ENCODE measurements around the gene CSNK1D. TPM values are rescaled to one million over a fixed set of nuclear protein-coding genes. Genes with fewer than 3 reads are reported as not detected.

The CSNK1D gene
- total and polyA plus RNA-seq, 9 donors = 46.0 to 160 (median 121) TPM

- no peak overlapping the region for H3K4me3 ChIP-seq
- no peaks in the 10 kb centered on the region for H3K9me3 ChIP-seq
- 80 to 88% (median 82%) methylated on average over 11 of the region's 11 CpGs for WGBS, 3 donors
- H3K27me3 ChIP-seq = no peaks in the 10 kb centered on the region
- intact Hi-C loops (cut with DNase I) = no loop called here
- H3K27ac ChIP-seq = no peak overlapping the region
- H3K4me1 ChIP-seq (ENCODE audit: insufficient read depth) = no peaks in the 10 kb centered on the region
- no peak for DNase-seq
- TF ChIP-seq POLR2A (IDR thresholded peaks at IDR 0.05) = no peak
- no peak for TF ChIP-seq CTCF (IDR thresholded peaks at IDR 0.05)
- no peak for TF ChIP-seq EP300 (IDR thresholded peaks at IDR 0.05)
- H3K36me3 ChIP-seq = no peaks in the 10 kb centered on the region
These were observed 53.5 kb downstream of the CSNK1D start for GRCh38 chr17:82219753-82220709.

GRCh38 chr17:82219083-82219482 lies 54.4 kb downstream of the CSNK1D start:
- no peaks in the 10 kb centered on the region for H3K27me3 ChIP-seq
- no peaks in the 10 kb centered on the region for H3K9me3 ChIP-seq
- DNase-seq = no peak
- no peaks in the 10 kb centered on the region for H3K4me1 ChIP-seq (ENCODE audit: insufficient read depth)
- TF ChIP-seq CTCF (IDR thresholded peaks at IDR 0.05) (no peak), POLR2A (IDR thresholded peaks at IDR 0.05) (no peak), EP300 (IDR thresholded peaks at IDR 0.05) (no peak)
- H3K4me3 ChIP-seq = no peak overlapping the region
- 86 to 88% (median 87%) methylated on average over 7 of the region's 7 CpGs for WGBS, 3 donors
- intact Hi-C loops (cut with DNase I) = no loop called here
- no peaks in the 10 kb centered on the region for H3K36me3 ChIP-seq
- H3K27ac ChIP-seq = no peak overlapping the region

DNA sequence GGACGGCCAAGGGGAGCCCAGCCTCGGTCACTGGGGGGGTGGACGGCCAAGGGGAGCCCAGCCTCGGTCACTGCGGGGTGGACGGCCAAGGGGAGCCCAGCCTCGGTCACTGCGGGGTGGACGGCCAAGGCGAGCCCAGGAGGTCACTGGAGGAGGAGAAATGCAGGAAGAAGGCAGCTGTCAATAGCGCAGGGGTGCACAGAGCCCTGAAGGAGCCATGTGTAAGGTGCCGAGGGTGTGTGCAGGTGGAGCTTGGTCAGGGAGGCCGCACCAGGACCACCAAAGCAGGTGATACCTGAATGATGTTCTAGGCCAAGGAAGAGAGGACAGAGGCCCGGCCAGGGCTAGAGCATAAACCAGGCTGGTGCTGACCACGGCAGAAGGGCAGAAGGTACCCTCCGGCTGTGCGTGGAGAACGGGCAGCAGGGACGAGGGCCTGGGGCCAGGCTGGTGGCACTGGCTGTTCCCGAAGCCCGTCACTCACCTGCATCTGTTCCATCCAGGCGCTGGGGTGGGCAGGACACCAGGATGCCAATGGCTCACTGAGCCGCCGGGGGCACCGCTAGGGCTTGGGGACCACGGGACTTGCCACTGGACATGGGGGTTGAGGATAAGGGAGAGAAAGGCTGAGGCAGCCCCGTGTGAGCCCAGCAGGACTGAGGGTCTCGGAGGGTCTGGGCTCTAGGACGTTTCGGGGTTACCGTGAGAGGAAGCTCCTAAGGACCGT lies 55.0 kb downstream of the CSNK1D start:
- WGBS, 3 donors = 89 to 92% (median 92%) methylated on average over 31 to 32 of the region's 32 CpGs
- DNase-seq = no peak
- H3K4me3 ChIP-seq = no peak overlapping the region

More for the DNA sequence above, 55.0 kb downstream of the CSNK1D start:
- no peak overlapping the region for H3K27ac ChIP-seq
- no peaks in the 10 kb centered on the region for H3K27me3 ChIP-seq
- no peaks in the 10 kb centered on the region for H3K9me3 ChIP-seq
- no peak for TF ChIP-seq EP300 (IDR thresholded peaks at IDR 0.05)
- TF ChIP-seq CTCF (IDR thresholded peaks at IDR 0.05) = no peak
- no peak for TF ChIP-seq POLR2A (IDR thresholded peaks at IDR 0.05)
- H3K4me1 ChIP-seq (ENCODE audit: insufficient read depth) = peaks cover 1% of the 10 kb centered on the region
- H3K36me3 ChIP-seq = no peaks in the 10 kb centered on the region
- intact Hi-C loops (cut with DNase I) = no loop called here

Measured in ovary (tissue), 9 donors.